A549 (cell line): ENCODE results near the gene SETD1B.

Source experiments
- BHLHE40 ChIP-seq: IDR thresholded peaks from 2 replicates; pipeline ENCODE4 v1.6.1; 2012; ENCODE audit warnings: low read depth, low read length, inconsistent platforms
- EP300 ChIP-seq, 2 experiments: fragments of >200 bp; sonication (Bioruptor Twin); formaldehyde crosslinking; IDR thresholded peaks; 2 replicates in 1 of 2; 3 replicates in 1 of 2; pipeline ENCODE4 v1.6.1; 2016 to 2017
- PBX3 ChIP-seq: IDR thresholded peaks from 2 replicates; pipeline ENCODE4 v1.6.1; 2012
- POLR2A ChIP-seq: IDR thresholded peaks from 2 replicates; pipeline ENCODE4 v1.6.1; 2012; ENCODE audit warnings: mild to moderate bottlenecking, low read length
- RCOR1 ChIP-seq: fragments of 150-350 bp; IDR thresholded peaks from 2 replicates; pipeline ENCODE4 v1.6.1; 2014; ENCODE audit warnings: antibody characterized with exemption, low read length, low read depth

GRCh38 chr12:121860257-121860656, 56.4 kb downstream of the SETD1B start:
- no peak for TF ChIP-seq RCOR1
- no peak for TF ChIP-seq EP300 (IDR thresholded peaks at IDR 0.05)
- TF ChIP-seq BHLHE40 = no peak
- TF ChIP-seq POLR2A = no peak
- no peak for TF ChIP-seq PBX3
